Head of caudate nucleus (tissue), 42 donors: Measurements from ENCODE around the gene ZNF236.
A peak's percentile ranks its signal among the peaks of the same experiment; 100 is the strongest.

Source experiments
- DNase-seq, 42 donors: peaks; one replicate each; pipeline versions ENCODE4 v3.0.0 to v3.0.0-alpha.2; 2020 to 2021; ENCODE audit warnings: mixed read lengths in 7 of 42
- intact Hi-C: fragments of 100-400 bp; cut with DNase I; formaldehyde crosslinking; loops from one replicate; pipeline ENCODE4 v1.15.0; 2022

The ZNF236 gene

GRCh38 chr18:76889091-76889699 is 66.8 kb downstream of the ZNF236 start:
- peak in 1 of 42 donors; percentile 26 for DNase-seq
- intact Hi-C loops: no loop called here

DNA sequence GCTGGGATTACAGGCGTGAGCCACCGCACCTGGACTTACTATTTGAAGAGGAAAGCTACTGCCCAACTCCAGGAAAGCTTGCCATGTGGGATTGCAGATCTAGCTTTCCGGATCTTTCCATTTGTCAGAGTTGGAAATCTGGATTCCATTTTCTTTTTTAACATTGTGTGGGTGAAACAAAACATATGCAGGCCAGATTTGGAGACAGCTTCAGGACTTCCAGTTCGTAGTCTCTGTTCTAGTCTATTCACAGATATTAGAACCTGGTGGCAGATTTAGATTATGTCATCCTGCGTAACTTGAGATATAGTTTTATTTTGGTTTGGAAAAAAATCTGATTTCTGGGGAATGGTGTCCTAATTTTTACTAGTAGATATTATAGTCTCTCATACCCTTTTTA is 70.5 kb downstream of the ZNF236 start:
- intact Hi-C loops: no loop called here
- no peak for DNase-seq

- peak in 1 of 42 donors; percentile 33 for DNase-seq
- intact Hi-C loops: no loop called here
Measured at GRCh38 chr18:76894566-76895346, 72.4 kb downstream of the ZNF236 start.

DNA sequence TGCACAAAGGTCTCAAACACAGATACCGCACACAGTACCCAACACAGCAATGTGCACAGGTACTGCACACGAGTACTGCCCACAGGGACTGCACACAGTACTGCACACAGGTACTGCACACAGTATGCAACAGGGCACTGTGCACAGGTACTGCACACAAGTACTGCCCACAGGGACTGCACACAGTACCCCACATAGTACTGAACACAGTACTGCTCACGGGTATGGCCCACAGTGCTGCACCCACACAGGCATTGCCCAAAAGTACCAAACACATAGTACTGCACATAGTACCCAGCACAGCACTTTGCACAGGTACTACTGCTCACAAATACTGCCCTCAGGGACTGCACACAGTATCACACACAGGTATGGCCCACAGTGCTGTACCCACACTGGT is 73.1 kb downstream of the ZNF236 start:
- intact Hi-C loops: no loop called here
- no peak for DNase-seq

DNA sequence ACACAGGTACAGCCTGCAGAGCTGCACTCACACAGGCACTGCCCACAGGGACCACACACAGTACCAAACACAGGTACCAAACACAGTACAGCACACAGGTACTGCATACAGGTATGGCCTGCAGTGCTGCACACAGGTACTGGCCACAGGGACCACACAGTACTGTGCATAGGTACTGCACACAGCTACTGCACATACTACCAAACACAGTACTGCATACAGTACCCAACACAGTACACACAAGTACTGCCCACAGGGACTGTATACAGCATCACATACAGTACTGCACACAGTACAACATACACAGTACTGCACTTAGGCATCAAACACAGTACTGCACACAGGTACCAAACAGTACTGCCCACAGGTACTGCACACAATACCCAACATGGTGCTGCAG is 74.3 kb downstream of the ZNF236 start:
- peak in 1 of 42 donors; percentile 14 for DNase-seq
- intact Hi-C loops: no loop called here

DNA sequence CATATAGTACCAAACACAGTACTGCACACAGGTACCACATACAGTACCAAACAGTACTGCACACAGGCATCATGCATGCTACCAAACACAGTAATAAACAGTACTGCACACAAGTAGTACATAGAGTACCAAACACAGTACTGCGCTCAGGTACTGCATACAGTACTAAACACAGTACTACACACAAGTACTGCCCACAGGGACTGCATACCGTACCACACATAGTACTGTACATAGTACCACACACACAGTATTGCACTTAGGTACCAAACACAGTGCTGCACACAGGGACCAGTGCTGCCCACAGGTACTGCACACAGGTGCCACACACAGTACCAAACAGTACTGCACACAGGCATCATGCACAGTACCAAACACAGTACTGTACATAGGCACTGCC is 74.9 kb downstream of the ZNF236 start:
- intact Hi-C loops: no loop called here

GRCh38 chr18:76903386-76903785 is 81.0 kb downstream of the ZNF236 start:
- intact Hi-C loops: no loop called here
- DNase-seq: peak in 1 of 42 donors; percentile 34

More for the DNA sequence above, 74.9 kb downstream of the ZNF236 start:
- no peak for DNase-seq

- no peak for DNase-seq
- intact Hi-C loops: no loop called here
Measured at GRCh38 chr18:76905821-76906220, 83.5 kb downstream of the ZNF236 start.

- peak in 1 of 42 donors; percentile 17 for DNase-seq
- intact Hi-C loops: no loop called here
Measured at GRCh38 chr18:76908277-76908676, 85.9 kb downstream of the ZNF236 start.

- intact Hi-C loops: no loop called here
- DNase-seq: no peak
Measured at GRCh38 chr18:76909439-76909838, 87.1 kb downstream of the ZNF236 start.

- peak in 1 of 42 donors; percentile 31 for DNase-seq
- intact Hi-C loops: no loop called here
Measured at GRCh38 chr18:76911440-76911839, 89.1 kb downstream of the ZNF236 start.

DNA sequence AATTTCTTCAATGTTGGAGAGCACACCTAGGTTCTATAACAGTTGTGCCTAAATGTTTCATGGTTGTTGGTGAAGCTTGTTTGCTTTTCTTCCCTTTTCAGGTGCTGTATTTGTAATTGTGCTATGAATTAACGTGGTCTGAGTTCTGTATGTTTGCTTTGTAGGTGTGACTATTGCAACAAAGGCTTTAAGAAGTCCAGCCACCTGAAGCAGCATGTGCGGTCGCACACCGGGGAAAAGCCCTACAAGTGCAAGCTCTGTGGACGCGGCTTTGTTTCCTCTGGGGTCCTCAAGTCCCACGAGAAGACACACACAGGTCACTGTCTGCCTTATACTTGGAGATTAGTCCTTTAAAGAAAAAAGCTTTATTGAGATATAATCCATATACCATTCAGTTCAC is 91.2 kb downstream of the ZNF236 start:
- intact Hi-C loops: no loop called here
- no peak for DNase-seq

- intact Hi-C loops: no loop called here
- DNase-seq: no peak
Measured at GRCh38 chr18:76914314-76914713, 92.0 kb downstream of the ZNF236 start.

DNA sequence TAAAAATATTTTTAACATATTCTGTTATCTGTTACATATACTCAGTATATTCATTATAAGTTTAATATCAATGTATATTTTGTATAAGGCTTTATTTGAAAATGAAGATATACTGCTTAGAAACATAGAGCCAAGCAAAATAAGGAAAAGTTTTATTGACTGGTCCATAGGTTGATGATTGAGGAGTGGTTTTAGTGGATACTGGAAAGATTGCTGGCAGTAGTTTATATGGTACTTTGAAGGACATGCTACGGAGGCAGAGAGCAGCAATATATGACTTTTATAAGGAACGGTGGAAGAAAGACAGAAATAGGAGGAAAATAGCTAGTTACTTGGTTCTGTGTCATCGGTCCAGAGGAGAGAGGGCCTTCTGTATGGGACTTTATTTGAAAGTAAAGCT is 92.4 kb downstream of the ZNF236 start:
- DNase-seq: no peak
- intact Hi-C loops: no loop called here

GRCh38 chr18:76915456-76915855 is 93.1 kb downstream of the ZNF236 start:
- no peak for DNase-seq
- intact Hi-C loops: no loop called here

DNA sequence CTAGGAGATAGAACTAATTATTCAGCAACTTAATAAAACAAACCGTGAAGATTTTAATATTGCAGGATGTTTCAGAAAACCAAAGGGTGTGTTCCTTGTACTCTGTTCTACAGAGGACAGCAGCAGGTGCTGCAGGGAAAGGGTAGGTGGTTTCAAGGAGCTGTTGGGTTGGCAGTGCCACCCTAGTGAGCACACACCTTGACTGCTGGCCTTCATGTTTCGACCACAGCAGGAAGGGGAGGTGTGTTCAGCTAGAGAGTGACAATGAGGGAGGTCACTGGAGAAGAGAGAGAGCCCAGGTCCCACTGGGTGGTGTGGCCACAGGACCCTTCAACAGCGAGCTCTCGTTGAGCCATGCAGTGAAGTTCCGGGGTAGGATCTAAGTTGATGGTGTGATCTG is 98.6 kb downstream of the ZNF236 start:
- intact Hi-C loops: loop anchor here (5.0 kb wide), 1 partner anchor 136 kb away; no protein-coding TSS in a partner anchor
- DNase-seq: no peak

GRCh38 chr18:76922107-76922506 is 99.8 kb downstream of the ZNF236 start:
- DNase-seq: peak; percentile 61 to 93 (median 81)
- intact Hi-C loops: loop anchor here (5.0 kb wide), 1 partner anchor 135 kb away; no protein-coding TSS in a partner anchor

- intact Hi-C loops: loop anchor here (5.0 kb wide), 1 partner anchor 134 kb away; no protein-coding TSS in a partner anchor
Measured at GRCh38 chr18:76923485-76924085, 101.2 kb downstream of the ZNF236 start.

DNA sequence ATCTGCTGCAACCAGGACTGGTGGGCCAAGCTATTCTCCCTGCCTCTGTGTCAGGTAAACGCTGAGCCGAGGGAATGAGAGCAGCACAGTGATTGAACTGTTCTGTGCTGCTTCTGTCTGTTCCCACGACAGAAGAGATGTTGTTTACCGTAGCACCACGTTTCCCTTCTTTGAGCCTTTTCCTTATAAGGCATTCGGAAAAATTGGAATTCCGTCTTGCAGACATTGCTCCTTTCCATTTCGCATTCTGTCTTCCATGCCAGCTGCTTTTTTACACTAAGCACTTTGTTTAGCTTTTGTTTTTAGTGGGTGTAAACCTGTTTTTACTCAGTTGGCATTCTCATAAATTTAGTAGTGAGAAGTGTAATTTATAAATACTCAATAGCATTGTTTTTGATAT is 103.1 kb downstream of the ZNF236 start:
- intact Hi-C loops: no loop called here
- no peak for DNase-seq

More at GRCh38 chr18:76923485-76924085, 101.2 kb downstream of the ZNF236 start:
- DNase-seq: peak in 1 of 42 donors; percentile 47

- intact Hi-C loops: no loop called here
- no peak for DNase-seq
Measured at GRCh38 chr18:76927223-76927725, 104.9 kb downstream of the ZNF236 start.
